ENCODE data around the gene TRIO.

DNA sequence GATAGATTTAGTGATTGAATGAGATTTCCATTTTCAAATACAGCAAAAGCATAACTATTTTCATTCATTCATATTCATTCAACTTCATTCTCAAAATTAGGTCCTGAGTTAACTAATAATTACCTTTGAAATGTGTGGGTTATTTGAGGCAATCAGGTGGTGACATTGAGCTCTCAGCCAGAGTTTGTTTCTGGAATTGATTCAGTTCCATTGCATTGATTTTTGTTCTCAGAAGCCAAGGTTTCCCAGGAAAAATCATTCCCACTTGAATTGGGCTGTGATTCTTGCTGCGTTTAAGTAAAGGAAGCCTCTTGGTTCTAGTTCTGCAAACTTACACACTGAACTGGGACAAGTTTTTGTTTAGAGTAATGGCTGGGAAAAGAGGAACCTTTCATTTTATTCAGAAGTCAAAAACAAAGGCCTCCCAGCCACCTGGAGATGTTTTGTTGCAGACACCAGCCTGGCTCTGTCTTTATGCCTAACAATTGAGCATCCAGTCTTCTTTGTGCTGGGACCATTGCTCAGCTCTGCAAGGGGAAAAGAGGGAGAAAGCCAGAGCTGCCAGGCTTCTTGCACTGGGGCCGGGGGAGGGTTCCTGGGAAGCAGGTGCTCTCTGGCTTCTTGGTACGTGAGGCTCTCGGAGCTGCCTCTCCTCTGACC, 198.6 kb downstream of the TRIO start:
- TF ChIP-seq, protein P1, sequence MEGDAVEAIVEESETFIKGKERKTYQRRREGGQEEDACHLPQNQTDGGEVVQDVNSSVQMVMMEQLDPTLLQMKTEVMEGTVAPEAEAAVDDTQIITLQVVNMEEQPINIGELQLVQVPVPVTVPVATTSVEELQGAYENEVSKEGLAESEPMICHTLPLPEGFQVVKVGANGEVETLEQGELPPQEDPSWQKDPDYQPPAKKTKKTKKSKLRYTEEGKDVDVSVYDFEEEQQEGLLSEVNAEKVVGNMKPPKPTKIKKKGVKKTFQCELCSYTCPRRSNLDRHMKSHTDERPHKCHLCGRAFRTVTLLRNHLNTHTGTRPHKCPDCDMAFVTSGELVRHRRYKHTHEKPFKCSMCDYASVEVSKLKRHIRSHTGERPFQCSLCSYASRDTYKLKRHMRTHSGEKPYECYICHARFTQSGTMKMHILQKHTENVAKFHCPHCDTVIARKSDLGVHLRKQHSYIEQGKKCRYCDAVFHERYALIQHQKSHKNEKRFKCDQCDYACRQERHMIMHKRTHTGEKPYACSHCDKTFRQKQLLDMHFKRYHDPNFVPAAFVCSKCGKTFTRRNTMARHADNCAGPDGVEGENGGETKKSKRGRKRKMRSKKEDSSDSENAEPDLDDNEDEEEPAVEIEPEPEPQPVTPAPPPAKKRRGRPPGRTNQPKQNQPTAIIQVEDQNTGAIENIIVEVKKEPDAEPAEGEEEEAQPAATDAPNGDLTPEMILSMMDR (IDR thresholded peaks at IDR 0.05; ENCODE audit: low read depth, low read length, poor library complexity, severe bottlenecking) = no peak
- no peak for TF ChIP-seq EZH2phosphoT487 (IDR thresholded peaks at IDR 0.05; ENCODE audit: borderline replicate concordance, low read length)
